SU-DHL-6 (cell line): ENCODE results near the gene LUM.

Experiments
- H2AFZ ChIP-seq: fragments of 200-600 bp; sonication (generic); 2 replicates; pipeline ENCODE4 v1.6.1; 2014; ENCODE audit warnings: low read depth, mild to moderate bottlenecking, moderate library complexity, mixed read lengths, antibody characterized with exemption, low read length; ENCODE audit not compliant: severe bottlenecking
- H3F3A ChIP-seq: fragments of 200-600 bp; shearing (Covaris generic); 2 replicates; pipeline ENCODE4 v1.6.0; 2016; ENCODE audit warnings: antibody characterized with exemption, mild to moderate bottlenecking; ENCODE audit not compliant: insufficient read depth
- H3K27ac ChIP-seq: fragments of 200-600 bp; sonication (generic); 2 replicates; pipeline ENCODE4 v1.5.1; 2016; ENCODE audit warnings: low read depth, mild to moderate bottlenecking, low read length, moderate library complexity, mixed read lengths
- H3K27me3 ChIP-seq: fragments of 200-600 bp; sonication (generic), shearing (Covaris generic); 2 replicates; pipeline ENCODE4 v1.6.0; 2014; ENCODE audit warnings: mild to moderate bottlenecking, low read length
- H3K36me3 ChIP-seq: fragments of 200-600 bp; sonication (generic); 2 replicates; pipeline ENCODE4 v1.6.1; 2014; ENCODE audit warnings: mild to moderate bottlenecking, low read length, mixed read lengths
- H3K4me2 ChIP-seq: fragments of 300-600, 200-600 bp; shearing (Covaris generic), sonication (generic); 2 replicates; pipeline ENCODE4 v1.6.0; 2014; ENCODE audit warnings: low read length, low read depth, mild to moderate bottlenecking; ENCODE audit not compliant: poor library complexity, severe bottlenecking
- H3K4me3 ChIP-seq: fragments of 200-600 bp; sonication (generic); 2 replicates; pipeline ENCODE4 v1.5.1; 2014; ENCODE audit warnings: antibody characterized with exemption, low read length, mild to moderate bottlenecking, mixed read lengths; ENCODE audit not compliant: insufficient read depth, poor library complexity, severe bottlenecking
- H3K79me2 ChIP-seq: fragments of 200-600 bp; sonication (generic); 2 replicates; pipeline ENCODE4 v1.6.1; 2014; ENCODE audit warnings: mild to moderate bottlenecking, low read length, moderate library complexity; ENCODE audit not compliant: insufficient read depth
- H3K9ac ChIP-seq: fragments of 200-600 bp; sonication (generic); 2 replicates; pipeline ENCODE4 v1.7.0; 2014; ENCODE audit warnings: mild to moderate bottlenecking, low read length
- H3K9me2 ChIP-seq: fragments of 200-600 bp; sonication (generic); replicated peaks from 2 replicates; pipeline ENCODE4 v1.6.1; 2014; ENCODE audit warnings: low read length; ENCODE audit not compliant: insufficient read depth
- H3K9me3 ChIP-seq: fragments of 200-600 bp; sonication (generic); 2 replicates; pipeline ENCODE4 v1.6.1; 2014; ENCODE audit warnings: low read length, mixed read lengths; ENCODE audit not compliant: insufficient read depth
- H4K20me1 ChIP-seq: fragments of 200-600 bp; sonication (generic); 2 replicates; pipeline ENCODE4 v1.6.1; 2014; ENCODE audit warnings: low read depth, mild to moderate bottlenecking, antibody characterized with exemption, low read length, moderate library complexity, mixed read lengths
- CTCF ChIP-seq: fragments of 200-600 bp; sonication (generic); IDR thresholded peaks from one replicate; pipeline ENCODE4 v1.5.1; 2017; ENCODE audit warnings: antibody characterized with exemption, mild to moderate bottlenecking, low read length, moderate library complexity; ENCODE audit not compliant: insufficient read depth, poor library complexity, severe bottlenecking
- EZH2phosphoT487 ChIP-seq: fragments of 200-600 bp; sonication (generic), shearing (Covaris generic); conservative IDR thresholded peaks from 2 replicates; pipeline ENCODE4 v1.6.1; 2018; ENCODE audit warnings: mild to moderate bottlenecking, antibody characterized with exemption, low read length, moderate library complexity, mixed read lengths

LUM gene

GRCh38 chr12:91065396-91065795 lies 45.9 kb downstream of the LUM start:
- Histone ChIP-seq H3K79me2 (no peaks in the 10 kb centered on the region), H4K20me1 (no peaks in the 10 kb centered on the region)

GRCh38 chr12:91064640-91065039 lies 46.7 kb downstream of the LUM start:
- Histone ChIP-seq H3K4me3 (no peak overlapping the region), H2AFZ (no peak overlapping the region)

More at GRCh38 chr12:91065396-91065795, 45.9 kb downstream of the LUM start:
- no peaks in the 10 kb centered on the region for H3K27me3 ChIP-seq
- TF ChIP-seq CTCF (no peak), EZH2phosphoT487 (no peak)
- no peak overlapping the region for H3K4me2 ChIP-seq
- H3K9me2 ChIP-seq, result no peaks in the 10 kb centered on the region
- no peak overlapping the region for H3K9ac ChIP-seq
- no peak overlapping the region for H2AFZ ChIP-seq
- no peak overlapping the region for H3K27ac ChIP-seq
- H3F3A ChIP-seq, result no peaks in the 10 kb centered on the region
- H3K9me3 ChIP-seq, result no peaks in the 10 kb centered on the region
- no peaks in the 10 kb centered on the region for H3K36me3 ChIP-seq
- no peak overlapping the region for H3K4me3 ChIP-seq

GRCh38 chr12:91061091-91061490 lies 50.2 kb downstream of the LUM start:
- Histone ChIP-seq H3K27me3 (no peaks in the 10 kb centered on the region), H2AFZ (no peak overlapping the region), H3K4me2 (no peak overlapping the region), H3K9me3 (no peaks in the 10 kb centered on the region), H3K4me3 (no peak overlapping the region), H3K36me3 (no peaks in the 10 kb centered on the region), H3K27ac (no peak overlapping the region), H4K20me1 (no peaks in the 10 kb centered on the region), H3F3A (no peaks in the 10 kb centered on the region), H3K9ac (no peak overlapping the region), H3K9me2 (no peaks in the 10 kb centered on the region), H3K79me2 (no peaks in the 10 kb centered on the region)
- no peak for TF ChIP-seq CTCF
- no peak for TF ChIP-seq EZH2phosphoT487

More at GRCh38 chr12:91064640-91065039, 46.7 kb downstream of the LUM start:
- H3K27me3 ChIP-seq, result no peaks in the 10 kb centered on the region
- no peaks in the 10 kb centered on the region for H4K20me1 ChIP-seq
- no peaks in the 10 kb centered on the region for H3F3A ChIP-seq
- no peak overlapping the region for H3K9ac ChIP-seq
- H3K79me2 ChIP-seq, result no peaks in the 10 kb centered on the region
- H3K36me3 ChIP-seq, result no peaks in the 10 kb centered on the region
- TF ChIP-seq EZH2phosphoT487 (no peak), CTCF (no peak)
- H3K27ac ChIP-seq, result no peak overlapping the region
- H3K4me2 ChIP-seq, result no peak overlapping the region
- H3K9me2 ChIP-seq, result no peaks in the 10 kb centered on the region
- no peaks in the 10 kb centered on the region for H3K9me3 ChIP-seq

- Histone ChIP-seq H3K36me3 (no peaks in the 10 kb centered on the region), H3K79me2 (no peaks in the 10 kb centered on the region), H3K9me3 (no peaks in the 10 kb centered on the region), H3F3A (no peaks in the 10 kb centered on the region), H3K27me3 (no peaks in the 10 kb centered on the region), H3K4me2 (no peak overlapping the region), H3K27ac (no peak overlapping the region), H2AFZ (no peak overlapping the region), H3K4me3 (no peak overlapping the region), H3K9me2 (no peaks in the 10 kb centered on the region), H4K20me1 (no peaks in the 10 kb centered on the region), H3K9ac (no peak overlapping the region)
- TF ChIP-seq CTCF (no peak), EZH2phosphoT487 (no peak)
Measured at GRCh38 chr12:91059211-91059610, 52.1 kb downstream of the LUM start.
